HG02759 (cell line): ENCODE measurements around the gene SCN9A.
"Not testable (repeated sequence)": the region's sequence is repeated elsewhere in the genome, so short reads cannot be mapped to it uniquely, and the experiment has no call there.

ENCODE experiments used
- ATAC-seq: cut with Tn5 transposase; IDR thresholded peaks from one replicate; pipeline ENCODE4 v1.9.1; 2021; ENCODE audit warnings: mild to moderate bottlenecking, moderate library complexity; ENCODE audit not compliant: unreplicated experiment

The SCN9A gene

DNA sequence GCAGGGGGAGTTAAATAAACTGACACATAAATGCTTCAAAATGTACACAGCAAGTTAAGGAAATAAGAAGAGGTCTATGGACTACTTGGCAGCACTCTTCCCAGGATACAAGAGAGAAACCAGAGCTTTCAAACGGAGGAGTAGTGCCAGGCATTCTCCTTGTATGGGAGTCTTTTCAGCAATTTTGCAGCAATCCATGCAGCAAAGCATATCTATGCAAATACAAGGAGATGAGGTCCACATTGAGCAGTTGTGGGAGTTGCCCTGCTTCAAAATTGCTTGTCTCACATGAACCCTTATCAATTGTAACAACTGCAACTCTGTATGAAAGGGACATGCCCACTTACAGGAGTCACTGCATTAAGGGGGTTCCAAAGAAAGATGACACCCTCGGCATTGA lies 37.8 kb downstream of the SCN9A start:
- no peak for ATAC-seq

DNA sequence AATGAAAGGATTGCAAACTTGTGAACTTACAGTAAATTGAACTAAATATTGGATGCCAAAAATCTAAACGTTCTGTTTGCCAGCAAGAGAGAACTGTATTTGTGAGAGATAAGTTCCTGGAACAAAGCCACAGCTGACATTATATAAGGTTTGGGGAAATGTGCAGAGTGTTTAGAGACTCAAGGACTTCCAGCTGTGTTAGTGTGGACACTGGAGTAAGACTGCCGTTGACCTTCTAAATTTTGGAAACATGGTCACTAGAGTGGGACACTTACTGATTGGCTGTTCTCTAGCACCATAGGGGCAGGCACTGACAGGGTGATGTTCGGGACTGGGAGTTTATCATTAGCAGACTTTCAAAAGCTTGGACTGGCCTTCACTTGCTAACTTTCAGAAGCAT lies 40.5 kb downstream of the SCN9A start:
- ATAC-seq, result no peak

DNA sequence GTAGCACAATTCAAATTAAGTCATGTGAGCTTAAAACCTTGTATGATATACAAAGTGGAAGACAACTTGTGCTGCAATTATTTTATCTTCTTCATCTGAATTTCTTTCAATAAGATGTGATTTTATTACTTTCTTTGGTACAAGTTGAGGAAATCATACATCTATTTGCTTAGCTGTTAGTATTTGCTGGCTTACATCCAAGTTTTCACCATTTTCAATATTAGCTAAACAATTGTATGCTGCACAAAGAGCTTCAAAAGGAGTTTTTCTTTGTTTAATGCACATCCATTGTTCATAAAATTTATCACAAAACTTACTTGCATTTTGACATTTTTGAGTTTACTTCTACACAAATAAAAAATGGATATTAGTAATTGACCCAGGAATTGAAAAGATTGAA lies 40.9 kb downstream of the SCN9A start:
- no peak for ATAC-seq

DNA sequence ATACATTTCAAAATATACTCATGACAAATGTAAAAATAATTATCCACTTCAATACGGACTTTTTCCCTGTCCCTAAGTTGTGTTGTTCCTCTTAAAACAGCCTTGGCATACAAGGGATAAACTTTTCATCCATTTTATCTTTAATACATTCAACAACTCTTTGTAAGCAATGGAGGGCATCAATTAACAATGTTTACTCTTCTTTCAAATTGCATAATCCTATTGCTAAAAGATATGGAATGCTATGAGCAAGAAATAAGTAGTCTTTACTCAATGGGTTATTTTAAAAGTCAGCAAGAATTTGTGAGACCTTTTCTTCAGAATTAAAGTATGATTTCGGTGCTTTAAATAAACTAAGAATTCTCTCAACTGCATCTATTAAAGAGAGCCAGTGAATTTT lies 41.9 kb downstream of the SCN9A start:
- ATAC-seq, result no peak

DNA sequence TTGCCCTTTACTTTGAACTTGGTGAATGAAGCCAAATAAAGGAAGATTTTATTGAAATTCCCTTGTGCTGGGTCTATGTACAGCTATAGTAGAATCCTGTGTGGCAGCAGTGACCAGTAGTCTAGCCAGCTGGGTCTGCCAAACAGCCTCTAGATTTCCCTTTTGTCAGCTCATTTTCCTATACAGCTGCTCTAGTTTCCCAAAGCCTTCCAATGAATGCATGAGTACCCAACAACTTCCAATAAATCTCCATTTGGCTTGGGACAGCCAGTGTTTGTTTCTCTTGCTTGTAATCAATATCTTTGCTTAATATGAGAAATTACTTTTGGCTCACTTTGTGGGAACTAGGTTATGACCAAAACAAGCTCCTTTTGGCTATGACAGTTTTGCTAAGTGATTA lies 43.6 kb downstream of the SCN9A start:
- no peak for ATAC-seq

DNA sequence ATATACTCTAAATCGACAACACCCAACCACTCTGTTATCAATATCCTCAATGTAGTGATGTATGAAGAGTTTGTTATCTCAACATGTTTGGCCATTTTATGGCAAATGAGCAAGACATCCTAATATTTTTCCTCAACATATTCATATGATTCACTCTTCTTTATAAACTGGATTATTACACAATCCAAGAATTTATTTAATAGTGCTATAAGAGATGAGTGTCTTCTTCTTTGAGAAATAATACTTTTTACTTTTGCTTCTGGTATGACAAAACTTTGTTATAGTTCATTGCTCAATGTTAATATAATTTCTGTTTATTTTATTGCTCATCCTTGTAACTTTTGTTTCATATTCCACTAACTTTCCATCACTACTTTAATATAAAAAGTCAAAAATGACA lies 44.3 kb downstream of the SCN9A start:
- no peak for ATAC-seq

DNA sequence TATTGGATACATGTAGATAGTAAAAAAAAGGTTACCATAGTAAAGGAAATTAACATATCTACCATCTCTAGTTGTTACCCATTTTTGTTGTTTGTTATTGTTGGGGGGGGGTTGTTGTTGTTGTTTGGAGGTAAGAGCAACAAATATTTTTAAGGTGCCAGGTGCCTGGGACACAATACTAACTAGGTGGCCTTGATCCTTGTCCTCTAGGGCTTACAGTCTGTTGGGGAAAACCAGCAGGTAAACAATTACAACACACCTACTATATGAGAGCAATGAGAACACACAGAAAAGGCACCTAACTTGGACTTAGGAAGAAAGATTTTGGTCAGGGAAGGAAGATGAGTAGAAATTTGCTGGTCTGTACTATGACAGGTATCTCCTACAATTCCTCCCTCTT lies 46.3 kb downstream of the SCN9A start:
- no peak for ATAC-seq

DNA sequence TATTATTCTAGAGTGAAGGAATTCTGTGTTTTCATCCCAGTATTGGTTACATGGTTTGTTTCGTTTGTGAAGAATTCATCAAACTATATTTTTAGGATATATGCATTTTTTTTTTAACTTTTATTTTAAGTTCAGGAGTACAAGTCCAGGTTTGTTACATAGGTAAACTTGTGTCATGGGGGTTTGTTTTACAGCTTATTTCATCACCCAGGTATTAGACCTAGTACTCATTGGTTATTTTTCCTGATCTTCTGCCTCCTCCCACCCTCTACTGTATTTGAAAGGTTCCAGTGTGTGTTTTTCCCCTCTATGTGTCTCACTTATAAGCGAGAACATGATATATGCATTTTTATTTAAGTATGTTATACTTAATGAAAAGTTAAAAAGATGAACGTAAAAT lies 47.6 kb downstream of the SCN9A start:
- no peak for ATAC-seq

DNA sequence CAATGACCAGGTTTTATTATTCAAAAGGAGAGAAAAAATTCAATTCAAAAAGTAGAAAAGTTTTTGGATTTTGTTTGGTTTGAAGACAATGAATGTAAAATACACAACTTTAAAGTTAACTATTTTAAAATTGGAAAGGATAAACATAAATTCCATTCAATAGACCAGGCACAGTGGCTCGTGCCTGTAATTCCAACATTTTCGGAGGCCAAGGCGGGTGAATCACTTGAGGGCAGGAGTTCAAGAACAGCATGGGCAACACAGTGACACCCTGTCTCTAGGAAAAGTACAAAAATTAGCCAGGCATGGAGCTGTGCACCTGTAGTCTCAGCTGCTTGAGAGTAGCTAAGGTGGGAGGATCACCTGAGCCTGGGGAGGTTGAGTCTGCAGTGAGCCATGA lies 54.7 kb downstream of the SCN9A start:
- no peak for ATAC-seq

DNA sequence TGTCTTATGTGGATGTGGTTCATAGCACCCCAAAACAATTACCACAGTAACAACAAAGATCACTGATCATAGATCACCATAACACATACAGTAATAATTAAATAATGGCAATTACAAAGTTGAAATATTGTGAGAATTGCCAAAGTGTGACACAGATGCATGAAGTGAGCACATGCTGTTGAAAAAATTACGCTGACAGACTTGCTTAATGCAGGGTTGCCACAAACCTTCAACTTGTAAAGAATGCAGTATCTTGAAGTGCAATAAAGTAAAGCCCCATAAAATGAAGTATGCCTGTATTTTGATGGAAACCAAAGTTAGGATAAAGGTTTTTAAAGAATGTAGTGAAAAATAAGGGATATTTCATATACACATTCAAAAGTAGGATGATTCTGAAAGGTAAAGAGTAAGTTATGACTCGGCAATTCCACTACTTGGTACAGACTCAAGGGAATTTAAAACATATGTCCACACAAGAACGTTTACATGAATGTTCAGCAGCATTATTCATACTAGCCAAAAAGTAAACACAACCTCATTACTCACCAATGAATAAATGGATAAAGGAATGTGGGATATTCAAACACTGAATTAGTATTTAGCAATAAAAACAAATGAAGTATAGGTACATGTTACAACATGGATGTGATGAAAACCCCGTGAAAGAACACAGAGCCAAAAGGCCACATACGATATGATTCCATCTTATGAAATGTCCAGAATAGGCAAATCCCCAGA lies 61.6 kb downstream of the SCN9A start:
- ATAC-seq, result no peak

DNA sequence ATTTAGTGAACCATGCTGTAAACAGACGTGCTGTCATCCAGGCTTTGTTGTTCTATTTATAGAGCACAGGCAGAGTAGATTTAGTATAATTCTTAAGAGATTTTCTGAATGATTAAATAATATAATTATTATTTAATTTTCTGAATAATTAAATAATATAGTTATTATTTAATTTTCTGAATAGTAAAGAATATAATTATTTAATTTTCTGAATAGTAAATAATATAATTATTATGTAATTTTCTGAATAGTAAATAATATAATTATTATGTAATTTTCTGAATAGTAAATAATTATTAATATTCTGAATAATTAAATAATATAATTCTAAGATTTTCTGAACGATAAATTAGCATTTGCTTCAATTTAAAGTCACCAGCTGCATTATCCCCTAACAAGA lies 62.9 kb downstream of the SCN9A start:
- ATAC-seq, result not testable (repeated sequence)

DNA sequence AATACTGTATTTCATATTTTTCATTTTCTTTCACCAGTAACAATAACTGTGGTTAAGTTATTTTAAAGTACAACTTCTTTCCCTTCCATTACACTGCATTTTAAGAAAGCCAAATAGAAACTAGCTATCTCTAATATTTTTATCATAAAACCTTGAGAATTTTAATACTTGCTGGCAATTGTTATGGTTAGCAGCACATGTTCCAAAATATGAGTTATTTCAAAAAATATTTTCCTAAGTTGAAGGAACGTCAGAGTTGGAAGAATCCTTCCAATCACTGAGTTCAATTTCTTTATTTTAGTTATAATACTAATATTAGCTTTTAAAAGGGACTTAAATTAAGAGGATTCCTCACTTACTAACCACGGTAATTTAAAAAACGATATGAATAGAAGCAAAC lies 68.4 kb downstream of the SCN9A start:
- no peak for ATAC-seq

DNA sequence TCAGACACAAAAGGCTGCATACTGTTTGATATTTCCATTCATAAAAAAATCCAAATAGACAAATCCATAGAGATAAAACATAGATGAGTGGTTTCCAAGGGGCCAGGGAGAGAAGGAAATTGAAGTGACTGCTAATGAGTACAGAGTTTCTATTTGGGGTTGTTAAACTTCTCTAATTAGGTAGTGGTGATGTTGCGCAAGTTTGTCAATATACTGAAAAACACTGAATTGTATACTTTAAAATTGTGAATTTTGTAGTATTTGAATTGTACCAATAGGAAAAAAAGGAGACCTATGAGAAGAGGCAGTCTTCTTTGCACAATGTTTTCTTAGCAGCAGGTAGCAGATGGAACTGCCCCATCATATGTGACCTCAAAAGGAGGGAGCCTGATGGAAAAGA lies 71.1 kb downstream of the SCN9A start:
- no peak for ATAC-seq

DNA sequence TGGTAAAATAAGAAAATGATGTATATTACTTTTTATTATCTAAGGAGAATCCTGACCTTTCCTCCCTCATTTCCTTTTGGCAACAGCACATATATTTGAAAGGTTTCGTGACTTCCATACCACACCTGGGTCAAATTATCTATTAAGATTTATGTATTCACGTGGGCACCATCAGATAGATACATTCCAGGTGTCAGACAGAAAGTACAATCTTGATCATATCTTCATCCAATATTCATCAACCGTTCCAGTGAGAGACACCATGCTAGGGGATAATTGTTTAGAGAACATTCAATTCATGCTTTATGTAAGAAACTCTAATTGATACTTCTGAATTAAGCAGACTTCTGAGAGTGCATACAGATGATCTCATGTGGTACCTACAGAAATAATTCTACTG lies 73.7 kb downstream of the SCN9A start:
- ATAC-seq, result no peak

DNA sequence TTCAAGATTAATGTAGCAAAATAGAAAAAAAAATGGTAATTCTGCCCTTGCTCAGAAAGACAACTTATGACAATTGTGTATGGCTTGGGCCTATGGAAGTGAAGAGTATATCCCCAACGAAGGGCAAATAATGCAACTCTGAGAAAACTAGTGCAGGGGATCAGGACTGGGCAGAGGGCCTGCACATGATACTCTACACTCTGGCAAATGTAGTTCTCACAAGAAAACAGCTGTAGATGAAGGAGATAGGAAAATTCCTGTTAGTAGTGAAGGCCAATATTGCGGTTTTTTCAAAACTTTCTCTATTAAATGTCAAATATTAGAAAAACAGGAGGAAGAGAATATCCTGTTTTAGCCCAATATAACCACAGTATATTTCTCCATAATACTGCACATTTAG lies 77.8 kb downstream of the SCN9A start:
- ATAC-seq, result no peak

DNA sequence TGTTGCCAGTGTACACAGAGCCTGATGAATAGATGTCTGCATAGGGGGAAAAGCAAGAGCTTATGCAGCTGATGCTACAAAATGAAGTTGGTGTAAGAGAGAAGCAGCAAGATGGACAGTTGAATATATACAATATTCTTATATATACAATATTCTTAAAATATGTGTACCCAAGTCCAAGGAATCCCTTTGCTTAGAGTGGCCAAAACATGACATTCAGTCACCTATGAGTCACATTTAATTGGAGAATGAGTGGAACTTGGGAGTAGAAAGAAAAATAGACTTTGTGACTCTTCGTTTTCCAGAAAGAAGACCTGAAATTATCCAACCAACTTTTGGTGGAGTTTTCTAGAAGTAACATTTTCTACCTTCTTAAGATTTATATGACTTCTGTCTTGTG lies 81.8 kb downstream of the SCN9A start:
- ATAC-seq, result no peak

DNA sequence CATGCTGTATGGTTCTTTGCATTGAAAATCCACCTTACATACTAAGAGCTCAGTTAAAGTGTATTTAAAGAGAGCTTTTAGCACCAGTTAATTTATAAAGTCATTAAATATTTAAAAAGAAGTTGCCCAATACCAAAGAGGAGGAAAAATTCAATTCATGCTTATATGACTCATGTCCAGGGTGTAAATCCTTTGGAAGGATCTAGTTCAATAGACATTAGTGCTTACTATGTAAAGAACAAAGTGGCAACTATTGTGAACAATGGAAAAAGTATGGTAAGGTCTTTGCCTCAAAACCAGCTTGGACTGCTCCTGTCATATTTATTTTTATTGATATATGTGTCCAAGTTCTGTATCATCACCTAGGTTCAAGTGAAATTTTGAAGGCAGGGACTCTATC lies 90.5 kb downstream of the SCN9A start:
- ATAC-seq, result no peak

DNA sequence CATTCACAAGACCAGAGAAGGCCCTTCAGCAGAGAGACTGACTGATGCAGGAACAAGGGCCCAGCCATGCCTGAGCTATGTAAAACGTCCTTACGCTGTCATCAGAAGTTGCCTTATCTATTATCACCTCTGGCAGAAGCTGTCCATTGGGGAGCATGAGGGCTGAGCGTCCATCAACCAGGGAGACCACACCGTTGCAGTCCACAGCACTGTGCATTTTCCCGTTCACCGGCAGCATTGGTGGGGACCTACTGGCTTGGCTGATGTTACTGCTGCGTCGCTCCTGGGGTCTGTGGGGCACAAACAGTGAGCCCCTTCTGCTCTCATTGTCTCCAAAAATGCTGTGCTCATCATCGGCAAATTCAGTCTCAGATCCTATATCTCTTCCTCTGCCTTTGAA lies 91.4 kb downstream of the SCN9A start:
- ATAC-seq, result no peak

DNA sequence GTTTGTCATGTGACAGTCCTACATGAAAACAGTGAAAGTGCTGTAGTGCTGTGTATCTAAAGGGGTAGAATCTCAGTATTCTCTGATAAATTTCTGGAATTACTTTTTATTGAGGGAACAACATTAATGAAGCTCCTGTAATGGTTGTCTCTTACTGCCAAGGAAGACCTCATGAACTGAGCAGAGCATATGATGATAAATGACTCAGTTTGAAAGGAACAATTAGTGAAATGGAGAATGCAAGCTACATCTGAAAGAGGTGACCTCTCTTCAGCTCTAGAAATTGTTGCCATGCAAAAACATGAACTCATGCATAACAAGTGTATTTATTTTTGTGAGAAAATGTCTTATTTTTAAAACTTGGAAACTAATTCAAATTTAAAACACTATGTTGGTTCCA lies 93.6 kb downstream of the SCN9A start:
- ATAC-seq, result no peak

DNA sequence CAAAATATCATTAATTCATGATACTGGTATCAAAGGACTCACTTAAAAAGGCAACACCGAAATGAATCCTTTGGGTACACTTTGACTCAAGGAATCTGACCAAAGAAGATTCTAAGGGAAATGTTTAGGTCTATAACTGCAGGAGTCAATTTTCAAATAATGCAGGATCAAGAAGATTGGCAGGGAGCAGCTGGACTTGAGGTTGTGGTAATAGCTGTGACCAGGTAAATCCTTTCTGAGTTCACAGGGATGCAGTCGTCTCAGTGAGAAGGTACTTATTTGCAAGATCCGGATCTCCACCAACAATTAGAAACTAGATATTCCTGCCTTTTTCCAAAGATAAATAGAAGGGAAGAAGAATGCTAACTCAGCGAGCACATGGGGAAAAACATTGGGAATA lies 96.9 kb downstream of the SCN9A start:
- ATAC-seq, result no peak

DNA sequence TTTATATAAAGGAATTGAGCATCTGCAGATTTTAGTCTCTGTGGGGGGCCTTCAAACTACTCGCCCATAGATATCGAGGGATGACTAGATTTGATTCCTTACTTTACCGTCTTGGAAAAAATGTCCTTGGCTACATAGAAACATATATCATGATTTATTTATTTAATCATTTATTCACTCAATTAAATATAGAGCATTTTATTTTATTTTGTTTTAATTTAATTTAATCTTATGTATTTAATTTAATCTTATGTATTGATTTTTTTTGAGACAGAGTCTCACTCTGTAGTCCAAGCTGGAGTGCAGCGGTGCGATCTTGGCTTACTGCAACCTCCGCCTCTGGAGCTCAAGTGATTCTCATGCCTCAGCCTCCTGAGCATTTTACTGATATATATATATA lies 105.4 kb downstream of the SCN9A start:
- no peak for ATAC-seq

DNA sequence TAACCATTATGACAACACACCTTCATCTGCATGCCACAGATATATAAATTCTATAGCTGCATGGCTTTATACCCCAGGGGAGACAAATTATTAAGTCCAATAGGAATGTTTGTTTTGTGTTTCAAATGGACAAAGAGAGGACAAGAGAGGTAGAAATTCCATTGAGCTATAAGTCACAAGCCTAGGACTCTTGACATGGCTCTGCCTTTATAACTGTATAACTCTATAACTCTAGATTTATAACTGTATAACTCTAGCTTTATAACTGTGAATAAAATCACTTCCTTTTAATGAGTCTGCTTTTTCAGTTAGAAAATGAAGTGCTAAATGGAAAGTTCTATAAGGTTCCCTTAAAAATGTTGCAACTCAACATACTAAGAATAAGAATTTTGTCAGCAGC lies 106.4 kb downstream of the SCN9A start:
- ATAC-seq, result no peak

DNA sequence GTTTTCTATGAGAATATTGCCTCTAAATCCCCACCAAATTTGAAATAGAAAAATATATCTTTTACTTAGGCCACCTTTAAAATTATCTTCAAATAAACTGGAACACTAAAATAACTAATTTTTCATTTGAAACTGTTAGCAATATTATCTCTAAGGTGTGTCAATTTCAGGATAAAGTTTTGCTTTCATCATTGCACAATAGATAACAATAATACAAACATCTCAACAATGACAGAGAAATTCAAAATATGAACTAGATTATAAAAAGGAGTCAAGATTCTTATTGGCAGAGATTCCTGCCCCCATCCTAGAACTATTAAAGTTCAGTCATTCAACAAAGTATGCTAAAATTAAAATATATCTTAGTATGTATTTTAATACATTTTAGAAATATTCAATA lies 117.9 kb downstream of the SCN9A start:
- no peak for ATAC-seq
